Right renal pelvis (tissue), 4 donors: ENCODE results near the gene PLA2G2D. TPM values are rescaled to one million over a fixed set of nuclear protein-coding genes. Genes with fewer than 3 reads are reported as not detected.

Experiments
- DNase-seq, 4 donors: peaks; one replicate each; pipeline ENCODE4 v3.0.0-alpha.2; 2013; ENCODE audit warnings: low read depth in 4 of 4, low spot score in 3 of 4, missing footprints in 1 of 4
- polyA plus RNA-seq, 4 donors: library from polyadenylated mRNA; unstranded; fragments of 120-200 nt; gene quantifications; one replicate each; pipeline ENCODE4 v1.2.1, GENCODE V29; 2013; ENCODE audit not compliant: insufficient read length in 4 of 4

Gene PLA2G2D
- polyA plus RNA-seq, 4 donors, result 0.06 TPM; not detected in 3

DNA sequence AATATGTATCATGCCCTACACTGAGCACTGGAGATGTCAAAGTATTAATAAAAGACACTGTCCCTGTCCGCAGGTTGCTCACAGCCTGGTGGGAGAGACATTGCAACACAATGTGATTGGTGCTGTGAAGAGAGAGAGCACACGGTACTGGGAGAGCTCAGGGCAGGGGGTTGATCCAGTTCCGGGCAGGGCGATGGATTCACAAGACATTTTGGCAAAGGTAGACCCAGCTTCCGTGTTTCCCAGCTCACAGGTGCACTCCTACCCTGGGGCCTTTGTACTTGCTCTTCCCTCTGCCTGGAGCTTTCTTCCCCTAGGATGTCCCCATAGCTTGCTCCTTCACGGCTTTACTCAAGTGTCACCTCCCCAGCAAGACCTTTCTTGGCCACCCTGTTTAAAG lies 47.9 kb downstream of the PLA2G2D start:
- no peak for DNase-seq

DNA sequence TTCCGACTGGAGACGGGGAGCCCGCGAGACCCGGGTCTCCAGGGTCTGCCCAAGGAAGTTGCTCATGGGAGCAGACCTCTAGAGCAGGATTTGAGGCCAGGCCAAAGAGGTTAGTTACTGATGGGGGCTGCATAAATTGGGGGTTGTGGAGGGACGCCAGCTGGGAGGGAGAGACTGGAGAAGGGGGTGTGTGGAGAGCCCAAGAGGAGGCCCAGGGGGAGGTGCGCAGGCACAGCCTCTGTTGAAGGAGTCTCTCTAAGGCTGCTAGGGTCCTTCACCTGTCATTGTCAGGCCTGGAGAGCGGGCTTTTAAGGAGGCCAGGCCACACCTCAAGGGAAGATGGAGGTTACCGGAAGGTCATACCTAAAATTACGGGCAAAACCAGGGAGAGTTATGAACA lies 49.0 kb downstream of the PLA2G2D start:
- no peak for DNase-seq

- no peak for DNase-seq
These were observed 49.5 kb downstream of the PLA2G2D start, which contains the start of gene PLA2G5 for GRCh38 chr1:20069874-20070273. PLA2G5 (plus strand) TSS chr1:20070194; CDS start chr1:20084831, 14,637 bp downstream.

DNA sequence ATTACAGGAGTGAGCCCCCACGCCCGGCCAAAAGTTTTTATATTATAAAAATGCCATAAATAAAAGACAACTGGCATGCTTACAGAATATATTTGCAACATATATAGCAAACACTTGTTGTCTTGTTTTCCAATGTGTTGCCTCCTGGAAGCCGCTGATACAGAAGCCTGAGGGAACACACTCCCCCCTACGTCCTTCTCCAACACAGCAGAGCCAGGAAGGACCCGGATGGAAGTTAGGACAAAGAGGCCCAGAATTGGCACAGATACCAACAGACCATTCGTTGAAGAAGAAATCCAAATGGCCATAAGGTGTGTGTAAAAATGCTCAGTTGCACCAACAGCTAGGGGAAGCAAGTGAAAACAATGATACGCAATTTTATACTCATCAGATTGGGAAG lies 50.6 kb downstream of the PLA2G2D start:
- no peak for DNase-seq

GRCh38 chr1:20063861-20064292 lies 55.5 kb downstream of the PLA2G2D start:
- DNase-seq, result no peak

Other genes with a start within 250 kb of the PLA2G2D start
- 10 to 100 TPM; 16.3 to 22.3 (median 18.1) TPM for gene OTUD3, start 237.1 kb downstream of the PLA2G2D start, polyA plus RNA-seq
- not detected for gene PLA2G2E, start 195.9 kb downstream of the PLA2G2D start, polyA plus RNA-seq
- under 1 TPM in 1 of 4 donors, not detected in 3; 0.27 TPM for gene PLA2G2A, start 139.9 kb downstream of the PLA2G2D start, polyA plus RNA-seq
- not detected for gene PLA2G5, start 49.3 kb downstream of the PLA2G2D start, polyA plus RNA-seq
- gene PLA2G2F, start 19.8 kb upstream of the PLA2G2D start, polyA plus RNA-seq, result 1 to 10 TPM in 1 of 4 donors, under 1 TPM in 2, not detected in 1; 0.08 to 1.1 (median 0.80) TPM
- gene UBXN10, start 66.6 kb upstream of the PLA2G2D start, polyA plus RNA-seq, result 1 to 10 TPM; 6.0 to 6.4 (median 6.3) TPM
- gene PLA2G2C, start 67.0 kb upstream of the PLA2G2D start, polyA plus RNA-seq, result under 1 TPM in 3 of 4 donors, not detected in 1; 0.04 to 0.30 (median 0.09) TPM
- 1 to 10 TPM in 3 of 4 donors, under 1 TPM in 1; 0.91 to 1.6 (median 1.3) TPM for gene VWA5B1, start 171.3 kb upstream of the PLA2G2D start, polyA plus RNA-seq